GM23338 (cell line): ENCODE results near the gene SRGAP1. TPM values are rescaled to one million over a fixed set of nuclear protein-coding genes. Genes with fewer than 3 reads are reported as not detected.

Experiments
- ATAC-seq: fragments of 200-7000 bp; cut with Tn5 transposase; 3 replicates; pipeline ENCODE4 v1.9.1; 2020
- DNase-seq: peaks from one replicate; pipeline ENCODE4 v3.0.0-alpha.2; 2015; ENCODE audit warnings: low spot score
- H2AFZ ChIP-seq: fragments of 200-600 bp; sonication (generic); 2 replicates; pipeline ENCODE4 v1.8.0; 2016; ENCODE audit warnings: antibody characterized with exemption, mild to moderate bottlenecking, moderate library complexity
- H3F3A ChIP-seq: fragments of 200-600 bp; sonication (generic); replicated peaks from 2 replicates; pipeline ENCODE4 v1.8.0; 2017; ENCODE audit warnings: antibody characterized with exemption, mixed run types, low read depth
- H3K27ac ChIP-seq: fragments of 200-600 bp; sonication (generic); 2 replicates; pipeline ENCODE4 v1.6.1; 2016; ENCODE audit warnings: low read depth
- H3K27me3 ChIP-seq: fragments of 200-600 bp; sonication (generic); 2 replicates; pipeline ENCODE4 v1.8.0; 2016; ENCODE audit warnings: mild to moderate bottlenecking, mixed run types, moderate library complexity; ENCODE audit not compliant: insufficient read depth
- H3K36me3 ChIP-seq: fragments of 200-600 bp; sonication (generic); 2 replicates; pipeline ENCODE4 v1.8.0; 2016; ENCODE audit warnings: mild to moderate bottlenecking; ENCODE audit not compliant: insufficient read depth
- H3K4me1 ChIP-seq: fragments of 200-600 bp; sonication (generic); 2 replicates; pipeline ENCODE4 v1.8.0; 2016; ENCODE audit warnings: mild to moderate bottlenecking, moderate library complexity; ENCODE audit not compliant: insufficient read depth
- H3K4me2 ChIP-seq: fragments of 200-600 bp; sonication (generic); 2 replicates; pipeline ENCODE4 v1.7.1; 2017; ENCODE audit warnings: mixed run types
- H3K4me3 ChIP-seq: fragments of 200-600 bp; sonication (generic); 2 replicates; pipeline ENCODE4 v1.6.1; 2016; ENCODE audit warnings: mixed run types
- H3K79me2 ChIP-seq: fragments of 200-600 bp; sonication (generic); replicated peaks from 2 replicates; pipeline ENCODE4 v1.8.0; 2017; ENCODE audit warnings: mild to moderate bottlenecking; ENCODE audit not compliant: insufficient read depth
- H3K9me2 ChIP-seq: fragments of 200-600 bp; sonication (generic); 2 replicates; pipeline ENCODE4 v1.8.0; 2017; ENCODE audit not compliant: insufficient read depth
- H4K20me1 ChIP-seq: fragments of 200-600 bp; sonication (generic); replicated peaks from 2 replicates; pipeline ENCODE4 v1.8.0; 2017; ENCODE audit warnings: mild to moderate bottlenecking; ENCODE audit not compliant: insufficient read depth
- H3K27ac Mint-ChIP-seq: 2 replicates; pipeline ENCODE4 v1.8.0; 2020; ENCODE audit warnings: inconsistent platforms, mild to moderate bottlenecking, moderate library complexity, mixed read lengths
- H3K27me3 Mint-ChIP-seq: 3 replicates; pipeline ENCODE4 v1.8.0; 2022; ENCODE audit warnings: low read depth, mild to moderate bottlenecking, moderate library complexity, mixed read lengths, inconsistent platforms; ENCODE audit not compliant: insufficient read depth, poor library complexity
- H3K36me3 Mint-ChIP-seq: 3 replicates; pipeline ENCODE4 v1.8.0; 2021; ENCODE audit warnings: low read depth, mild to moderate bottlenecking, inconsistent platforms, moderate library complexity, mixed read lengths
- H3K4me1 Mint-ChIP-seq: 3 replicates; pipeline ENCODE4 v1.8.0; 2020; ENCODE audit warnings: mild to moderate bottlenecking, inconsistent platforms, mixed read lengths
- H3K4me3 Mint-ChIP-seq: 3 replicates; pipeline ENCODE4 v1.8.0; 2021; ENCODE audit warnings: moderate library complexity, mild to moderate bottlenecking, inconsistent platforms, mixed read lengths
- H3K9me3 Mint-ChIP-seq: 3 replicates; pipeline ENCODE4 v1.8.0; 2020; ENCODE audit warnings: moderate library complexity, mild to moderate bottlenecking, inconsistent platforms, mixed read lengths
- CREB1 ChIP-seq: fragments of 250-450 bp; sonication (Bioruptor Pico); IDR thresholded peaks from 2 replicates; pipeline ENCODE4 v1.5.0; 2020; ENCODE audit warnings: low read depth, mild to moderate bottlenecking, moderate library complexity
- CTCF ChIP-seq, 2 experiments: fragments of 200-600 bp in 1 of 2; sonication (generic) in 1 of 2; conservative IDR thresholded peaks; 2 replicates each; pipeline versions ENCODE4 v1.5.1 to v1.6.1; 2016 to 2017; ENCODE audit warnings: antibody characterized with exemption in 2 of 2, low read depth in 2 of 2, mild to moderate bottlenecking in 2 of 2, moderate library complexity in 1 of 2
- EZH2 ChIP-seq: fragments of 200-600 bp; sonication (generic); IDR thresholded peaks from one replicate; pipeline ENCODE4 v1.8.0; 2017; ENCODE audit warnings: antibody characterized with exemption, mild to moderate bottlenecking, low read depth; ENCODE audit not compliant: unreplicated experiment
- EZH2phosphoT487 ChIP-seq: fragments of 200-600 bp; sonication (generic); IDR thresholded peaks from one replicate; pipeline ENCODE4 v1.8.1; 2018; ENCODE audit warnings: antibody characterized with exemption; ENCODE audit not compliant: unreplicated experiment
- JUNB ChIP-seq: IDR thresholded peaks from one replicate; pipeline ENCODE4 v1.6.1; 2016; ENCODE audit warnings: antibody characterized with exemption; ENCODE audit not compliant: unreplicated experiment
- NANOG ChIP-seq: IDR thresholded peaks from 2 replicates; pipeline ENCODE4 v1.6.1; 2016; ENCODE audit warnings: antibody characterized with exemption, borderline replicate concordance
- POLR2AphosphoS5 ChIP-seq: IDR thresholded peaks from 2 replicates; pipeline ENCODE4 v1.6.1; 2016; ENCODE audit warnings: antibody characterized with exemption, low read depth
- STAT1 ChIP-seq: IDR thresholded peaks from one replicate; pipeline ENCODE4 v1.6.1; 2016; ENCODE audit warnings: antibody characterized with exemption; ENCODE audit not compliant: unreplicated experiment
- ZNF114 ChIP-seq: fragments of 250-450 bp; sonication (Bioruptor Pico); IDR thresholded peaks from 2 replicates; pipeline ENCODE4 v1.5.0; 2020; ENCODE audit warnings: mild to moderate bottlenecking, moderate library complexity
- ZNF331 ChIP-seq: fragments of 250-450 bp; sonication (Bioruptor Pico); IDR thresholded peaks from 2 replicates; pipeline ENCODE4 v1.5.0; 2020; ENCODE audit warnings: low read depth, mild to moderate bottlenecking, moderate library complexity
- polyA plus RNA-seq: library from polyadenylated mRNA; unstranded; fragments of >200 nt; fragmentation: Nextera tagmentation; extraction: Ambion mirVana; gene quantifications from 2 replicates; pipeline ENCODE4 v1.2.1, GENCODE V29; 2016
- total RNA-seq: library from RNA; depleted of rRNA; stranded (reverse); fragments of >200 nt; shearing (Covaris generic); gene quantifications from 2 replicates; pipeline ENCODE4 v1.2.3, GENCODE V29; 2014
- TF ChIP-seq, protein P1 (sequence below): IDR thresholded peaks from 2 replicates; pipeline ENCODE4 v1.6.1; 2016; ENCODE audit warnings: antibody characterized with exemption
- TF ChIP-seq, protein P2 (sequence below): IDR thresholded peaks from one replicate; pipeline ENCODE4 v1.6.1; 2018; ENCODE audit warnings: antibody characterized with exemption; ENCODE audit not compliant: unreplicated experiment

Gene SRGAP1
- total and polyA plus RNA-seq, 2 experiments from 2014 or later = 6.1 to 8.1 TPM

DNA sequence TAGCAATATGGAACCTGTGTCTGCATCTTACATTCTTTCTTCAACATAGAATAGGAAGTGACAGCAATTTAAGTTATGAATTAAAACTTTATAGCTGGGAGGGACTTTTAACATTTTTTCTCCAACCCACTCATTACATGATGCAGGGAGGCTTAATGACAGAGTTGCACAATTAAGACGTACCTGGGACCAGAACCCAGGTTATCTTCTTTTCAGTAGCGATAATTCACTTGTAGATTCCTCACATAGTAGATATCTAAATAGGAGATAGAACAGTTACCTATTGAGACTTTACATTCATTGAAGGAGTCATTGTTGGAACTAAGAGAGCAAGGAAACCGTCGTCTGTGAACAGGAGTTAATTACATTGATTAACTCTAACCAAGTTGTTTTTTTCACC, 5.1 kb downstream of the SRGAP1 start:
- no peak for TF ChIP-seq POLR2AphosphoS5
- no peak for TF ChIP-seq CREB1 (CRISPR knock-in tag)
- TF ChIP-seq ZNF114 = no peak
- no peak for TF ChIP-seq EZH2phosphoT487
- TF ChIP-seq STAT1 = no peak
- no peak for TF ChIP-seq CTCF (conservative IDR thresholded peaks at IDR 0.05; ENCODE audit: low read depth in 2 of 2)
- TF ChIP-seq NANOG = no peak
- TF ChIP-seq ZNF331 (CRISPR knock-in tag) = no peak
- H3K36me3 Mint-ChIP-seq = no peaks in the 10 kb centered on the region

DNA sequence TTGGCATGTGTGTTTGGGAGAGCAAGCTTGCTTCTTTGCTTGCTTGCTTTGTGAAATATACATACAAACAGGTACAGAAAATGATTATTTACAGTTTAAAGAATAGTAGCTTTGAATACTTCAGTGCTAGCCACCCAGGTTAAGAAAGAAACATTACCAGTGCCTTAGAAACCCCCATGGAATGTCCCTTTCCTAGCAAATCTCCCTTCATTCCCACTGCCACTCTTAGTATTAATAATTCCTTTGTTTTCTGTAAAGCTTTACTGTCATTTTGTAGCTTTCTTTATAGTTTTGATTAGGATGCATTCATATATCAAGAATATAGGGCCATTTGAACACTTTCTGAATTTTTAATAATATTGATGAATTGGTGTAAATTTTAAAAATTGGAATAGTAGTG, 9.5 kb downstream of the SRGAP1 start:
- Mint-ChIP-seq H3K4me1 (peaks cover 4% of the 10 kb centered on the region), H3K27ac (no peak overlapping the region), H3K27me3 (peaks cover 2% of the 10 kb centered on the region), H3K4me3 (no peak overlapping the region), H3K9me3 (no peaks in the 10 kb centered on the region), H3K36me3 (no peaks in the 10 kb centered on the region)
- H3K79me2 ChIP-seq = peaks cover 36% of the 10 kb centered on the region
- H3F3A ChIP-seq = no peaks in the 10 kb centered on the region
- H3K9me2 ChIP-seq = no peaks in the 10 kb centered on the region
- no peak overlapping the region for H2AFZ ChIP-seq
- DNase-seq = no peak
- H3K4me1 ChIP-seq = no peaks in the 10 kb centered on the region
- H4K20me1 ChIP-seq = no peaks in the 10 kb centered on the region
- no peak overlapping the region for H3K27ac ChIP-seq
- ATAC-seq = no peak
- H3K4me2 ChIP-seq = no peak overlapping the region
- no peaks in the 10 kb centered on the region for H3K36me3 ChIP-seq
- no peaks in the 10 kb centered on the region for H3K27me3 ChIP-seq
- H3K4me3 ChIP-seq = no peak overlapping the region
- TF ChIP-seq JUNB (no peak), STAT1 (no peak), EZH2 (no peak), CREB1 (CRISPR knock-in tag) (no peak), NANOG (no peak), ZNF114 (no peak), CTCF (conservative IDR thresholded peaks at IDR 0.05; ENCODE audit: low read depth in 2 of 2) (no peak), EZH2phosphoT487 (no peak), ZNF331 (CRISPR knock-in tag) (no peak), POLR2AphosphoS5 (no peak)
- TF ChIP-seq, protein P1, sequence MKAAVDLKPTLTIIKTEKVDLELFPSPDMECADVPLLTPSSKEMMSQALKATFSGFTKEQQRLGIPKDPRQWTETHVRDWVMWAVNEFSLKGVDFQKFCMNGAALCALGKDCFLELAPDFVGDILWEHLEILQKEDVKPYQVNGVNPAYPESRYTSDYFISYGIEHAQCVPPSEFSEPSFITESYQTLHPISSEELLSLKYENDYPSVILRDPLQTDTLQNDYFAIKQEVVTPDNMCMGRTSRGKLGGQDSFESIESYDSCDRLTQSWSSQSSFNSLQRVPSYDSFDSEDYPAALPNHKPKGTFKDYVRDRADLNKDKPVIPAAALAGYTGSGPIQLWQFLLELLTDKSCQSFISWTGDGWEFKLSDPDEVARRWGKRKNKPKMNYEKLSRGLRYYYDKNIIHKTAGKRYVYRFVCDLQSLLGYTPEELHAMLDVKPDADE = no peak
- TF ChIP-seq, protein P2, sequence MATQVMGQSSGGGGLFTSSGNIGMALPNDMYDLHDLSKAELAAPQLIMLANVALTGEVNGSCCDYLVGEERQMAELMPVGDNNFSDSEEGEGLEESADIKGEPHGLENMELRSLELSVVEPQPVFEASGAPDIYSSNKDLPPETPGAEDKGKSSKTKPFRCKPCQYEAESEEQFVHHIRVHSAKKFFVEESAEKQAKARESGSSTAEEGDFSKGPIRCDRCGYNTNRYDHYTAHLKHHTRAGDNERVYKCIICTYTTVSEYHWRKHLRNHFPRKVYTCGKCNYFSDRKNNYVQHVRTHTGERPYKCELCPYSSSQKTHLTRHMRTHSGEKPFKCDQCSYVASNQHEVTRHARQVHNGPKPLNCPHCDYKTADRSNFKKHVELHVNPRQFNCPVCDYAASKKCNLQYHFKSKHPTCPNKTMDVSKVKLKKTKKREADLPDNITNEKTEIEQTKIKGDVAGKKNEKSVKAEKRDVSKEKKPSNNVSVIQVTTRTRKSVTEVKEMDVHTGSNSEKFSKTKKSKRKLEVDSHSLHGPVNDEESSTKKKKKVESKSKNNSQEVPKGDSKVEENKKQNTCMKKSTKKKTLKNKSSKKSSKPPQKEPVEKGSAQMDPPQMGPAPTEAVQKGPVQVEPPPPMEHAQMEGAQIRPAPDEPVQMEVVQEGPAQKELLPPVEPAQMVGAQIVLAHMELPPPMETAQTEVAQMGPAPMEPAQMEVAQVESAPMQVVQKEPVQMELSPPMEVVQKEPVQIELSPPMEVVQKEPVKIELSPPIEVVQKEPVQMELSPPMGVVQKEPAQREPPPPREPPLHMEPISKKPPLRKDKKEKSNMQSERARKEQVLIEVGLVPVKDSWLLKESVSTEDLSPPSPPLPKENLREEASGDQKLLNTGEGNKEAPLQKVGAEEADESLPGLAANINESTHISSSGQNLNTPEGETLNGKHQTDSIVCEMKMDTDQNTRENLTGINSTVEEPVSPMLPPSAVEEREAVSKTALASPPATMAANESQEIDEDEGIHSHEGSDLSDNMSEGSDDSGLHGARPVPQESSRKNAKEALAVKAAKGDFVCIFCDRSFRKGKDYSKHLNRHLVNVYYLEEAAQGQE = no peak

More for the DNA sequence above, 5.1 kb downstream of the SRGAP1 start:
- Histone ChIP-seq H3K36me3 (no peaks in the 10 kb centered on the region), H3K4me2 (no peak overlapping the region), H3K4me1 (peaks cover 11% of the 10 kb centered on the region), H3K9me2 (no peaks in the 10 kb centered on the region), H3K4me3 (no peak overlapping the region), H3K79me2 (peaks cover 70% of the 10 kb centered on the region), H2AFZ (no peak overlapping the region), H3K27ac (no peak overlapping the region), H4K20me1 (peaks cover 4% of the 10 kb centered on the region), H3F3A (0 out of 2 replicates have a peak, but pooled peaks cover 1% of the 10 kb centered on the region), H3K27me3 (peaks cover 19% of the 10 kb centered on the region)
- Mint-ChIP-seq H3K4me1 (peaks cover 20% of the 10 kb centered on the region), H3K27me3 (peaks cover 6% of the 10 kb centered on the region), H3K4me3 (no peak overlapping the region), H3K27ac (no peak overlapping the region), H3K9me3 (no peaks in the 10 kb centered on the region)
- ATAC-seq (no peak), DNase-seq (no peak)
